ENCODE data around the gene LIG4. TPM values are rescaled to one million over a fixed set of nuclear protein-coding genes. Genes with fewer than 3 reads are reported as not detected.
"Not testable (repeated sequence)": the region's sequence is repeated elsewhere in the genome, so short reads cannot be mapped to it uniquely, and the experiment has no call there.

Gene LIG4
- 3.7 and 4.3 TPM in 2 replicates for total RNA-seq (2014; rRNA removed; shearing (Covaris generic))

DNA sequence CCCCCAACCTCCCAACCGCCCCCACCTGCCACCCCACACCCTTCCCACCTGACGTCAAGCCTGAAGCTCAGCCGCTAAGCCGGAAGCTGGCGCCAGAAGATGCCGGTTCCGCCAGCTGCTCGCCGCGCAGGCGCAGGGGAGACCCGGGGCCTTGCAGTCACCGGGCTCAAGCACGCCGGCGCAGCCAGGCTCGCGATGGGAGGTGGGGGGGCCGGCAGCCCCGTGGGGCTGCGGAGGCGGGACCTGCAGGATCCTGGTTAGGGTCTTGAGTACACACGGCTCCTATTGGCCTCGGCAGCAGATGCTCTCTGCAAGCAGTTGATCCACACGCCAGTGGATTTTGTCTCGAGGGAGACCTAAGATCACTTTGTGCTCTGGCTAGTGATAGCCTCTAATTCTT lies at the start of gene LIG4:
TSS of gene LIG4 (minus strand) at position 101 of the 400 bp plus-strand sequence. CDS start 4,268 bp downstream, outside the sequence.
- DNase-seq (ENCODE audit: low spot score): peak; percentile 84

DNA sequence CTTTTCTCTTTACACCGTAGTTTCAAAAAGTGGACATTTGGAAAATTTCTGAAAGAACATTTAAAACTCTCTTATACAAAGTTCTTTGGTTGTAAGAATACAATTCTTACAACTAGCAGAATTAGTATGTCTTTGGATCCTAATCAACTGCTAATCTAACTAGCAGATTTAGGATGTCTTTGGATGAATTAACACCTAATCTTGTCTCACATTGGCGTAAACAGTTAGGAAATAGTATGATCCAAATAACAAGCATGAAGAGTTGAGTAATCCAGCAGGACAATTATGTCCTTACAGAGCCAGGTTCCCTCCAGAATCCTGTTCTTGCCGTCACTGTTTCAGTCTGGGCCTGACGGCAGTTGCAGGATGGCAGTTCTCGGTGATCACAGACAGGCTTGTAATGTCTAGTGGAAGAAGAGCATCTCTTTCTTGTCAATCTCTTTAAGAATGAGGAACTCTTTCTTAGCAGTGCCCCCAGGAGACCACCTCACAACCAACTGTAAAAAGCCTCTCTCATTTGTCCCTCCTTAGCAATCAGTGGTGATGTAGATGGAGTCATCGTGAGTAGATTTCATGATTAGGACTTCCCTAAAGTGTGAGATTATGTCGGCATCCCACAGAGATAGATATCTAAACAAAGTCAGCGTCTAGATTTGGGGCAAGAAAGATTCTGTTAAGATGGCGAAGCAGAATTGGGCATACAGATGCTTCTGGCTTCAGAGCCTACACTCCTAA lies 48.5 kb upstream of the LIG4 start:
- no peak for DNase-seq (ENCODE audit: low spot score)

GRCh38 chr13:108257248-108257647 lies 41.9 kb upstream of the LIG4 start:
- no peak for DNase-seq (ENCODE audit: low spot score)

DNA sequence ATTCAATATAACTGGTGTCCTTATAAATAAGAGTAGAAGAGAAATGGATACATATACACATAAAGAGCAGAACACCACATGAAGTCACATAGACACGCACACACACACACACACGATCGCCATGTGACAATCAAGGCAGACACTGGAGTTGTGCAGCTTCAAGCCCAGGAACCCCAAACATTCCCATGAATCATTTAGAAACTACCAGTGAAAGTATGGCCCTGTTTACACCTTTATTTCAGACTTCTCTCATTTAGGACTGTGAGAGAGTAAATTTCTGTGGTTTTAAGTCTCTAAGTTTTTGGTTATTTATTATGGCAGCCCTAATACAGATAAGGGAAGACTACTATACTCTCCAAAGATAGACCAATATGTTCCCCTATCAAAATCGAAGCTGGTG lies 33.8 kb upstream of the LIG4 start:
- no peak for DNase-seq (ENCODE audit: low spot score)

DNA sequence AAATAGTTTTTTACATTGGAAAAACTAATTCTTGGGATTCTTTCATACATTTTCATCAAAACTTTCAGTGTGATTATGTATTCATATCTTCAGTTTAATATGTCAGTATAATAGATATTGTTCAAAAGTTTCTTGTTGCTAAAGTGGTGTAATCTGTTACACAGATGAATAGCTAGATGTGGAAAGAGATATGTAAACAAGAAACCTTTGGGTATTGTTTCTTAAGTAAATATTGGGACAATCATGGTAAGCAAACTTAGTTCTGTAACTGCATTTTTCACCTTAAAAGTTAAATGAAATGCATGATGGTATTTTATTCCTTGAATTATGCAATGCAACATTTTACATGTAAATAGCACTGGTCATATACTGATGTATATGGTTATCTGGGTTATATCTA lies 15.0 kb upstream of the LIG4 start:
- DNase-seq (ENCODE audit: low spot score): no peak

- DNase-seq (ENCODE audit: low spot score): peak; percentile 77
Observed at GRCh38 chr13:108227651-108228272, 12.4 kb upstream of the LIG4 start.

DNA sequence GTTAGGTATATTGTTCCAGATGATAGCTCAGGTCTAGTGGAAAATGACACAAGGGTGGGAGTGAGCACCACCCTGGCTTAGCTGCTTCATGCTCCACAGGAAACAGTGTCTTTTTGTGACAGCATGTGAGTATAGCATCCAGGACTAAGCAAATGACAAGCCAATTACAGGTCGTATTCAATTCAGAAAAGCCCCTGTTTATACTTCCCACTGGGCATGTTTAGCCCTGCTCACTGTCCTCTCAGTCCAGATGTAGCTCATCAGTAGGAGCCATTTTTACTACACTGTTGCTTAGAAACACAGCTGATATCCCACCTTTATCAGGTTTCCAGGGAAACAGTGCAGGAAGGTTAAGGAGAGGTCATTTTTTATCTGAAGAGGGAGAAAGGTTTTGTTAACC lies 10.8 kb upstream of the LIG4 start:
- no peak for DNase-seq (ENCODE audit: low spot score)

DNA sequence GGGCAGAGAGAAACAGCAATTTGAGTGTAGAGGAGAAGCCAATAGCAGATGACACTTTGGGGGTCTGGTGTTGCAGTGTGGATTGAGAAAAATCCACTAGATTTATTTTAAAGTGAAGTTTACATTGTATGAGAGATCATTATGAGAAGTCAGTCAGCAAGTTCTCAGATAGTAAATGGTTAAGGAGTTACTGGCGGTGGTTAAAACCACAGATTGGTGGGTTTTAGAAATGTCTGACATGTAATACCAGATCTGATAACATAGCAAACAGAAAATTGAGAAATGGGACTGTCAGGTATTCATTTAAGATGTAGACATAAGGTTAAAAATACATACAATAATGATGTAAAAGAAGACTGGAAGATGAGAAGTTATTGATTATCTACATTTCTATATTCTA lies 10.1 kb upstream of the LIG4 start:
- DNase-seq (ENCODE audit: low spot score): no peak

GRCh38 chr13:108223687-108224503 lies 8.6 kb upstream of the LIG4 start:
- no peak for DNase-seq (ENCODE audit: low spot score)

- DNase-seq (ENCODE audit: low spot score): peak; percentile 67
Observed at GRCh38 chr13:108220041-108220440, 4.7 kb upstream of the LIG4 start.

GRCh38 chr13:108218044-108218974 lies 3.0 kb upstream of the LIG4 start, which contains the start of gene ABHD13:
Gene ABHD13, plus strand, starts transcription at chr13:108218392. Its CDS starts 10,827 bp downstream, at chr13:108229219.
- peak; percentile 97 for DNase-seq (ENCODE audit: low spot score)

- not testable (repeated sequence) for DNase-seq (ENCODE audit: low spot score)
Observed at GRCh38 chr13:108217307-108218043, 2.1 kb upstream of the LIG4 start.

- no peak for DNase-seq (ENCODE audit: low spot score)
Observed at GRCh38 chr13:108214441-108215271, 680 bp downstream of the LIG4 start.

DNA sequence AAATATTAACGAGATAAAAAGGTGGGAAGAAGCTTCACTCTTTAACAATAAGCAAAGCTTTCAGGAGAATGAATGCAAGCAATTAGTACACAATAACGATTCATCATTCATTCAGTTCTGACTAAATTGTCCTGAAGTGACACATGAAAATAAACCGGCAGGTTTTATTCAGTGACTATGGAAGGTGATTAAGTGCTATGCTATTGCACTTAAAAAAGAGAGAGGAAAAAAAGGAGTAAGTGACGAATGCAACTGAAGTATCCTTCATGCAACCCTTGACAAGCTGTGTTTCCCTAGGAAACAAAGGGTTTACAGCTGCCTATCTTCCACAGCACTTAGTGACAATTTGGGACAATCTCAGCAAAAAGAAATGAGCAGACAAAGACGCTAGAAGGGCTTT lies 1.4 kb downstream of the LIG4 start:
- DNase-seq (ENCODE audit: low spot score): no peak

GRCh38 chr13:108212886-108213285 lies 2.5 kb downstream of the LIG4 start:
- no peak for DNase-seq (ENCODE audit: low spot score)

DNA sequence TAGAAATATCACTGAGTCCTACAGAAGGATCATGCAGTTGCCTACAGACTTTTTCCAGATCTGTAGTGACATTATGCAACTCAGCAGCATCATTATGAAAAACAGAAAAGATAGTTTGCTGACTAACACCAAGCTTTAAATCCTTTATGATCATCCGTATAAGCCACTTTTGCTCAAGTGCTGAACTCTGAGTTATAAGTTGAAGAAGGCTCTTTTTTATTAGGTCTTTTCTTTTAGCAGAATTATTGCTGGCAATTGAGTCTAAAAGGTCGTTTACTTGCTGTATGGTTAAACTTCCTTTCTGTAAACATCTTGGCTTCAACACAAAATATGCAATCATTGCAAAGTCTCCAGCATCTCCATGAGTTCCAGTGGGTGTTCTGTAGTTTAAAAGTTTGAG lies 4.8 kb downstream of the LIG4 start:
- no peak for DNase-seq (ENCODE audit: low spot score)

DNA sequence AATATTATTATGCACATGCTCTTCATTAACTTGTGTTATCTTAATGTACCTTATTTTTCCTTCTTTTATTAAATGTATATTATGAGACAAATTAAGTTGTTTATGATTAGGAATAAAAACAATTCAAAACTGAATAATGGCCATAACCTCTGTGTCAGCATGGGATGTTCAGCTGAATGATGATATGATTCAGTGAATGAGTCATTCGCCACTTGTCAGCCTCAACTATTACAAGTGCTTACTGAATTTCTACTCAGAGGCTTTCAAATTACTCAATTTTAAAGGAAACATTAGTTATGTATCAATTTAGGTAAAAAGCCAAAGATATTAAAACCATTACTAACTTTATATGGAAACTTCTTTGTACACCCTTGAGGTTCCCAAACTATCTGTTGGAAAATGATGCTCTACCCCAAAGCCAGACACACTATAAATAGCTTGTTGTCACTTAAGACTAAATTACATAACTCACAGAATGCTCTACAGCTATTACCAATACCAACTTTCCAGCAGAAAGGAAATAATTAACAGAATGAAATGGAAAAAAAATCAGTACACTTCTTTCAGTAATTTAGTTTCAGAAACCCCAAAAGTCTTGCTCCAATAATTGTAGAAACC lies 14.4 kb downstream of the LIG4 start:
- DNase-seq (ENCODE audit: low spot score): no peak

DNA sequence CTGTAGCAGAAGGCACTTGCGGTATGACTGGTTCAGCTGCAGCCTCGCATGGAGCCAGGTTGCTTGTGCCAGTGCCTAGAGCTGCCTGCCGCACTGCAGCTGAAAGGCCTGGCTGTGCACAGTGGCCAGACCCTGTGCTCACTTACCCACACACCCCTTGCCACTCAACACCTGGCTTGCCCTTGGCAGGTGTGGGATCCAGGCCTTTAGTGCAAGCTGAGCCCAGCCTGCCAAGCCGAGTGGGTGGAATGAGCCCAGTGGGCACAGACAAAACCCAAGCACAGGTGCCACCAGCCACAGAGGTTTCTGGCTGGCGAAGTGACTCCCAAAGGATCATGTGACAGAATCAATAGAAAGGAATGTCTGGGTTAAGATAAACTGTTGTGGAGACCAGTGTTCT lies 19.5 kb downstream of the LIG4 start:
- no peak for DNase-seq (ENCODE audit: low spot score)

GRCh38 chr13:108195146-108195545 lies 20.2 kb downstream of the LIG4 start:
- no peak for DNase-seq (ENCODE audit: low spot score)
